Anterior cingulate cortex (tissue), 58 donors: ENCODE measurements around the gene NEK9.
"Not testable (repeated sequence)": the region's sequence is repeated elsewhere in the genome, so short reads cannot be mapped to it uniquely, and the experiment has no call there.

ENCODE experiments used
- DNase-seq, 58 donors: peaks; one replicate each; lab custom pipeline; 2025; lab: John Stamatoyannopoulos, UW

The NEK9 gene

GRCh38 chr14:75069121-75069810 lies 57.6 kb downstream of the NEK9 start, which contains the start of gene ZC2HC1C:
TSS of gene ZC2HC1C (plus strand) at chr14:75069641. CDS start at chr14:75070574, 933 bp downstream.
- DNase-seq: peak; percentile 61 to 97 (median 92)

- no peak for DNase-seq
Observed at GRCh38 chr14:75068294-75069120, 58.3 kb downstream of the NEK9 start.

- not testable (repeated sequence) for DNase-seq
Observed at GRCh38 chr14:75067765-75068164, 59.1 kb downstream of the NEK9 start.

- no peak for DNase-seq
Observed at GRCh38 chr14:75067212-75067611, 59.6 kb downstream of the NEK9 start.

- no peak for DNase-seq
Observed at GRCh38 chr14:75066691-75067090, 60.2 kb downstream of the NEK9 start.

GRCh38 chr14:75064205-75064567 lies 62.7 kb downstream of the NEK9 start:
- DNase-seq: no peak

- peak; percentile 28 to 94 (median 86) for DNase-seq
Observed at GRCh38 chr14:75063491-75064204, 63.2 kb downstream of the NEK9 start, which contains the start of gene ACYP1. TSS of gene ACYP1 (minus strand) at chr14:75064024. CDS start at chr14:75063553, 471 bp downstream.

- DNase-seq: no peak
Observed at GRCh38 chr14:75063013-75063412, 63.8 kb downstream of the NEK9 start.

- DNase-seq: no peak
Observed at GRCh38 chr14:75060420-75060819, 66.4 kb downstream of the NEK9 start.

- DNase-seq: no peak
Observed at GRCh38 chr14:75059642-75060041, 67.2 kb downstream of the NEK9 start.

- no peak for DNase-seq
Observed at GRCh38 chr14:75054421-75054820, 72.4 kb downstream of the NEK9 start.

GRCh38 chr14:75053396-75054291 lies 73.2 kb downstream of the NEK9 start:
- no peak for DNase-seq

GRCh38 chr14:75051556-75051899 lies 75.3 kb downstream of the NEK9 start:
- no peak for DNase-seq

GRCh38 chr14:75050852-75051555 lies 75.8 kb downstream of the NEK9 start, which contains the start of gene MLH3:
TSS of gene MLH3 (minus strand) at chr14:75051467. CDS start at chr14:75049655, 1,812 bp downstream.
- peak in 57 of 58 donors; percentile 9 to 85 (median 70) for DNase-seq

- no peak for DNase-seq
Observed at GRCh38 chr14:75049731-75050201, 77.1 kb downstream of the NEK9 start.

GRCh38 chr14:75049136-75049535 lies 77.7 kb downstream of the NEK9 start:
- peak in 13 of 58 donors; percentile 1 to 51 (median 14) for DNase-seq

GRCh38 chr14:75048101-75048500 lies 78.7 kb downstream of the NEK9 start:
- DNase-seq: no peak

GRCh38 chr14:75047506-75047905 lies 79.3 kb downstream of the NEK9 start:
- no peak for DNase-seq

GRCh38 chr14:75046899-75047298 lies 79.9 kb downstream of the NEK9 start:
- DNase-seq: no peak
